Osteoblast (primary cell): Measurements from ENCODE around the gene MKRN2. TPM values are rescaled to one million over a fixed set of nuclear protein-coding genes. Genes with fewer than 3 reads are reported as not detected.
"Not testable (repeated sequence)": the region's sequence is repeated elsewhere in the genome, so short reads cannot be mapped to it uniquely, and the experiment has no call there.

Experiments used
- DNase-seq: peaks from one replicate; pipeline ENCODE4 v3.0.0; 2011; ENCODE audit warnings: low spot score, mixed read lengths; ENCODE audit not compliant: insufficient read length; ENCODE audit errors: missing footprints
- H2AFZ ChIP-seq: 2 replicates; pipeline ENCODE4 v1.6.0; 2011; ENCODE audit warnings: mild to moderate bottlenecking, low read length
- H3K27ac ChIP-seq: 2 replicates; pipeline ENCODE4 v1.5.1; 2011; ENCODE audit warnings: mild to moderate bottlenecking, low read depth, low read length, moderate library complexity
- H3K27me3 ChIP-seq: 2 replicates; pipeline ENCODE4 v1.6.0; 2012; ENCODE audit warnings: mild to moderate bottlenecking, control low read depth, inconsistent platforms, low read length, moderate library complexity; ENCODE audit not compliant: insufficient read depth
- H3K36me3 ChIP-seq: 2 replicates; pipeline ENCODE4 v1.5.1; 2011; ENCODE audit warnings: mild to moderate bottlenecking, low read length, control low read depth, moderate library complexity; ENCODE audit not compliant: insufficient read depth
- H3K4me1 ChIP-seq: 2 replicates; pipeline ENCODE4 v1.5.1; 2011; ENCODE audit warnings: mild to moderate bottlenecking, low read length, control low read depth, moderate library complexity; ENCODE audit not compliant: insufficient read depth
- H3K4me2 ChIP-seq: 2 replicates; pipeline ENCODE4 v1.6.0; 2011; ENCODE audit warnings: mild to moderate bottlenecking, low read length; ENCODE audit not compliant: insufficient read depth
- H3K4me3 ChIP-seq: fragments of 200-600 bp; sonication (generic); 3 replicates; pipeline ENCODE4 v1.5.1; 2012; ENCODE audit warnings: mild to moderate bottlenecking, low read length, inconsistent platforms; ENCODE audit not compliant: insufficient read depth
- H3K79me2 ChIP-seq: 2 replicates; pipeline ENCODE4 v1.6.0; 2012; ENCODE audit warnings: mild to moderate bottlenecking, low read length, control low read depth, inconsistent platforms; ENCODE audit not compliant: insufficient read depth
- H3K9me3 ChIP-seq: 2 replicates; pipeline ENCODE4 v1.5.1; 2011; ENCODE audit warnings: low read depth, low read length, control low read depth
- H4K20me1 ChIP-seq: 2 replicates; pipeline ENCODE4 v1.6.0; 2012; ENCODE audit warnings: mild to moderate bottlenecking, low read length, control low read depth; ENCODE audit not compliant: insufficient read depth
- total RNA-seq: library from RNA; depleted of rRNA; stranded (reverse); fragments of >200 nt; gene quantifications from 2 replicates; pipeline ENCODE4 v1.2.3, GENCODE V29; 2012
- TF ChIP-seq, protein P1 (sequence below): IDR thresholded peaks from 2 replicates; pipeline ENCODE4 v1.5.1; 2011; ENCODE audit warnings: mild to moderate bottlenecking, low read depth, low read length, moderate library complexity; ENCODE audit errors: extremely low read depth

Gene MKRN2
- total RNA-seq, 1 donor: 40.9 TPM

DNA sequence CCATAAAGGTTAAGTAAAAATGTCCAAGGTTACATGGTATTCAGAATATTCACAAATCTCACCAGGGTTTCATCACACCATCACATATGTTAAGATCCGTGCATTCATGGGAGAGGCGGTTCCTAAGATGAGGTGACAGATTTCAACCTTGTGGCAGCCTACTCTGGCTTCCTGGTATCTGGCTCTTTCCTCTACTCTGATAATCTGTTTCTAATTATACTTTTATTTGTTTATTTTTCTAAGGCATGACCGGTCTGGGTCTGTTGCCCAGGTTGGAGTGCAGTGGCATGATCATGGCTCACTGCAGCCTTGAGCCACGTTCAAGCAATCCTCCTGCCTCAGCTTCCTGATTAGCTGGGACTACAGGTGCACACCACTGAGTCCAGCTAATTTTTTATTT lies 72.7 kb downstream of the MKRN2 start:
- Histone ChIP-seq H3K27ac (peak overlapping the region; percentile 32), H3K4me3 (no peak overlapping the region), H4K20me1 (peaks cover 67% of the 10 kb centered on the region), H3K79me2 (peaks cover 97% of the 10 kb centered on the region), H3K27me3 (no peaks in the 10 kb centered on the region), H3K36me3 (no peaks in the 10 kb centered on the region), H3K9me3 (no peaks in the 10 kb centered on the region), H3K4me2 (peak overlapping the region; percentile 35), H2AFZ (no peak overlapping the region), H3K4me1 (peaks cover 7% of the 10 kb centered on the region)
- TF ChIP-seq, protein P1, sequence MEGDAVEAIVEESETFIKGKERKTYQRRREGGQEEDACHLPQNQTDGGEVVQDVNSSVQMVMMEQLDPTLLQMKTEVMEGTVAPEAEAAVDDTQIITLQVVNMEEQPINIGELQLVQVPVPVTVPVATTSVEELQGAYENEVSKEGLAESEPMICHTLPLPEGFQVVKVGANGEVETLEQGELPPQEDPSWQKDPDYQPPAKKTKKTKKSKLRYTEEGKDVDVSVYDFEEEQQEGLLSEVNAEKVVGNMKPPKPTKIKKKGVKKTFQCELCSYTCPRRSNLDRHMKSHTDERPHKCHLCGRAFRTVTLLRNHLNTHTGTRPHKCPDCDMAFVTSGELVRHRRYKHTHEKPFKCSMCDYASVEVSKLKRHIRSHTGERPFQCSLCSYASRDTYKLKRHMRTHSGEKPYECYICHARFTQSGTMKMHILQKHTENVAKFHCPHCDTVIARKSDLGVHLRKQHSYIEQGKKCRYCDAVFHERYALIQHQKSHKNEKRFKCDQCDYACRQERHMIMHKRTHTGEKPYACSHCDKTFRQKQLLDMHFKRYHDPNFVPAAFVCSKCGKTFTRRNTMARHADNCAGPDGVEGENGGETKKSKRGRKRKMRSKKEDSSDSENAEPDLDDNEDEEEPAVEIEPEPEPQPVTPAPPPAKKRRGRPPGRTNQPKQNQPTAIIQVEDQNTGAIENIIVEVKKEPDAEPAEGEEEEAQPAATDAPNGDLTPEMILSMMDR: no peak
- DNase-seq: no peak

DNA sequence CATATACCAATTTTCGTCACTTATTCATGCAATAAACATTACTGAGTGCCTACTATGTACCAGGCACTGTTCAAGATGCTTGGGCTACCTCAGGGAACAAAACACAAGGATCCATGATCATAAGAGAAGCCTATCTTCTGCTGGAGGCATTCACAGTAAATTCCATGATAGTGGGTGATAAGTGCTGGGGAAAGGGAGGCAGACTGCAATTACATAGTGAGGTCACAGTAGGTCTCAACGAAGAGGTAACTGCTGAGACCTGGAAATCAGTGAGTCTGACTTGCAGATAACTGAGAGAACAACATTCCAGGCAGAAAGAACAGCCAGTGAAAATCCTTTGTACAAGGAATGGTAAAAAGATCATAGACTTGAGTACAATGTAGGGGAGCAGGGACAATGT lies 73.4 kb downstream of the MKRN2 start:
- H3K27me3 ChIP-seq: no peaks in the 10 kb centered on the region
- H3K36me3 ChIP-seq: no peaks in the 10 kb centered on the region
- no peak overlapping the region for H3K4me2 ChIP-seq
- TF ChIP-seq, protein P1: no peak
- no peak overlapping the region for H2AFZ ChIP-seq
- no peak overlapping the region for H3K4me3 ChIP-seq
- DNase-seq: no peak
- H4K20me1 ChIP-seq: peaks cover 67% of the 10 kb centered on the region
- H3K4me1 ChIP-seq: peaks cover 7% of the 10 kb centered on the region
- H3K9me3 ChIP-seq: no peaks in the 10 kb centered on the region
- H3K79me2 ChIP-seq: peaks cover 99% of the 10 kb centered on the region
- H3K27ac ChIP-seq: no peak overlapping the region

DNA sequence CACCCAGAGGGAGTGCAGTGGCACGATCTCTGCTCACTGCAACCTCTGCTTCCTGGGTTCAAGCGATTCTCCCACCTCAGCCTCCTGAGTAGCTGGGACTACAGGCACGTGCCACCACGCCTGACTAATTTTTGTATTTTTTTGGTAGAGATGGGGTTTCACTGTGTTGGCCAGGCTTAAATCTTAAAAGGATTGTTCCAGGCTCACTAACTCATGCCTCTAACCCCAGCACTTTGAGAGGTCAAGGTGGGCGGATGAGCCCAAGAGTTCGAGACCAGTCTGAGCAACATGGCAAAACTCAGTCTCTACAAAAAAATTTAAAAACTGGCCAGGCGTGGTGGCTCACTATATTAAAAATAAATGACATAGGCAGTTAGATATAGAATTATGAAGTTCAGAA lies 74.0 kb downstream of the MKRN2 start:
- peaks cover 98% of the 10 kb centered on the region for H3K79me2 ChIP-seq
- H3K9me3 ChIP-seq, H3K4me2 ChIP-seq, H3K27me3 ChIP-seq, H3K4me3 ChIP-seq, H3K4me1 ChIP-seq, H3K27ac ChIP-seq, DNase-seq, H2AFZ ChIP-seq, H3K36me3 ChIP-seq: not testable (repeated sequence)
- peaks cover 63% of the 10 kb centered on the region for H4K20me1 ChIP-seq

DNA sequence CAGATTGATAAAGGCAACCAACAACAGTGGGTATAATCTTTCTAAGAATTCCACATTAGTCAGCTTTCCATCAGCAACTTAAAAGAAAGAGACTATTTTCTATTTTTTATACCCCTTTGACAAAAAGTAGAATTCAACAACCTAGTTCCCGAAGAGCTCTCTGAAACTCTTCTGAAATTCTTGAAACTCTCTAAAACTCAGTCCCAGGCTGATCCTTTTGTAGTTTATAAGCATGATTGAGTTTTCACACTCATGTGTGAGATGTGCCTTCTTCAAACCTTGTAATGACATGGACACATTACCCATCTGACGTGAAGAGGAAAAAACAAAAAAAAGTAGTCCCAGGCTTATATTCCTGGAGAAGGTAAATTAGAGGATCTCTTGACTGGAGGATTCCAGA lies 75.6 kb downstream of the MKRN2 start:
- Histone ChIP-seq H3K27ac (no peak overlapping the region), H3K27me3 (no peaks in the 10 kb centered on the region), H3K36me3 (no peaks in the 10 kb centered on the region), H2AFZ (no peak overlapping the region), H3K9me3 (no peaks in the 10 kb centered on the region), H3K79me2 (peaks cover 97% of the 10 kb centered on the region), H3K4me3 (no peak overlapping the region), H4K20me1 (peaks cover 60% of the 10 kb centered on the region), H3K4me2 (no peak overlapping the region), H3K4me1 (peaks cover 5% of the 10 kb centered on the region)
- TF ChIP-seq, protein P1: no peak
- DNase-seq: no peak

DNA sequence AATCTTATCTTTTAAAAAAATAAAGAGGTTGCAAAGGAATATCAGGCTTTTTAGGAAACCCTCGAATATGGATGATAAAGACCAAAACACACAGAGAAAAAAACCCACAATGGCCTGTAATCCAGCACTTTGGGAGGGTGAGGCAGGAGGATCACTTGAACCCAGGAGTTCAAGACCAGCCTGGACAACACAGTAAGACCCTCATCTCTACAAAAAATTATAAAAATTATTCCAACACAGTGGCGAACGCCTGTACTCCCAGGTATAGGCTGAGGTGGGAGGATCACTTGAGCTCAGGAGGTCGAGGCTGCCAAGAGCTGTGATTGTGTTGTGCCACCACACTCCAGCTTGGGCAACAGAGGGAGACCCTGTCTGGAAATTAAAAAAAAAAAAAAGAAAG lies 76.2 kb downstream of the MKRN2 start:
- no peaks in the 10 kb centered on the region for H3K27me3 ChIP-seq
- no peak overlapping the region for H3K27ac ChIP-seq
- peaks cover 60% of the 10 kb centered on the region for H4K20me1 ChIP-seq
- TF ChIP-seq, protein P1: no peak
- no peaks in the 10 kb centered on the region for H3K36me3 ChIP-seq
- H3K79me2 ChIP-seq: peaks cover 97% of the 10 kb centered on the region
- H3K4me1 ChIP-seq: peaks cover 8% of the 10 kb centered on the region
- H2AFZ ChIP-seq: no peak overlapping the region
- no peak for DNase-seq
- H3K4me2 ChIP-seq: no peak overlapping the region
- H3K9me3 ChIP-seq: no peaks in the 10 kb centered on the region
- H3K4me3 ChIP-seq: no peak overlapping the region
